SIG-M5 treated with dmso at 0.1 percent for 504 hours (cell line): ENCODE measurements around the gene TSPO.
"Not testable (repeated sequence)": the region's sequence is repeated elsewhere in the genome, so short reads cannot be mapped to it uniquely, and the experiment has no call there.

Experiments
- DNase-seq: peaks from one replicate; lab custom pipeline; 2025; ENCODE audit not compliant: unreplicated experiment; lab: John Stamatoyannopoulos, UW

Gene TSPO

DNA sequence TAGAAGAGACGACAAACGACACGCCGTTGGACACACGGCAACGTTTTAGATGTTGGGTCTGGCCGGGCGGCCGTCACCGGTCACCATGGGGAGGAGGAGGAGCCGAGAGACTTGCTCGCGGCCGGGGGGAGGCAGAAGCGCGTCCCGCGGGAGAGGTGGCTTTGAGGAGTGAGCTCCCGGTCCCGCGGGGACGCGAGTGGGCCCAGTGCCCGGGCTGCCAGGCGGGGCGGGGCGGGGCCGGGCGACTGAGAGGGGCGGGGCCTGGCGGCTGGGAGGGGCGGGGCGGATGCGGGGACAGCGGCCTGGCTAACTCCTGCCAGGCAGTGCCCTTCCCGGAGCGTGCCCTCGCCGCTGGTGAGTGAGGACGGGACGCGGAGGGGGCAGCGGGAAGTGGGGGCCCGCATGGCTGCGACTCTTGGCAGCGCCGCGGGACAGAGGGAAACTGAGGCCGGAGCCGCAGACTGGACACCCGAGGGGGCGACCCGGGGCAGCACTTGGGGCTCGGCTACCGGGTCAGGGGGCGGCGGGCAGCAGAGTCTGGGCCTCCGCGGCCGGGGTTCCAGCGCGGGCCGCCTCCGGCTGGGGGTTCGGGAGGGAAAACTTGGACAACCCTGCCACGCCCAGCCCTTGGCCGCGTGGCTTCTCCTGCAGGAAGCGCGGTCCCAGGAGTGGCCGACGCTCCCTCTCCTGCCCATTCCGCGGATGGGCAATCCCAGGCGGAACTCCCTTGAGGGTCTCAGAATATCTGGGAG, at the start of gene TSPO:
TSS of gene TSPO (plus strand) at position 309 of the 752 bp plus-strand sequence. CDS start 7,680 bp downstream, outside the sequence.
- no peak for DNase-seq

DNA sequence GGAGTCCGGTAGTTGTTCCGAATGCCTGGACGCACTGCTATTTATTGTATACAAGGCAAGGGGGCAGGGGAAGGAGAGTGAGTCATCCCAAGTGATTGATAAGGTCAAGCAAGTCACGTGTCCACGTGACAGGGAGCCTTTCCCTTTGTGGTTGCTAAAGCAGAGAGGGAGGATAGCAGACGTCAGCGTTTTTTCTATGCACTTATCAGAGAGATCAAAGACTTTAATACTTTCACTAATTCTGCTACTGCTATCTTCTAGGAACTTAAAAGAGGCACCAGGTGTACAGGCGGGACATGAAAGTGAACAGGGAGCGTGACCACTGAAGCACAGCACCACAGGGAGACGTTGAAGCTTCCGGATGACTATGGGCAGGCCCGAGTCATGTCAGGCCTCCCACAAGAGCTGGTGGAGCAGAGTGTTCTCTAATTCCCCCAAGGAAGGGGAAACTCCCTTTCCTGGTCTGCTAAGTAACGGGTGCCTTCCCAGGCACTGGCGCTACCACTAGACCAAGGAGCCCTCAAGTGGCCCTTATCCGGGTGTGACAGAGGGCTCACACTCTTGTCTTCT, 47.2 kb upstream of the TSPO start:
- DNase-seq: not testable (repeated sequence)

DNA sequence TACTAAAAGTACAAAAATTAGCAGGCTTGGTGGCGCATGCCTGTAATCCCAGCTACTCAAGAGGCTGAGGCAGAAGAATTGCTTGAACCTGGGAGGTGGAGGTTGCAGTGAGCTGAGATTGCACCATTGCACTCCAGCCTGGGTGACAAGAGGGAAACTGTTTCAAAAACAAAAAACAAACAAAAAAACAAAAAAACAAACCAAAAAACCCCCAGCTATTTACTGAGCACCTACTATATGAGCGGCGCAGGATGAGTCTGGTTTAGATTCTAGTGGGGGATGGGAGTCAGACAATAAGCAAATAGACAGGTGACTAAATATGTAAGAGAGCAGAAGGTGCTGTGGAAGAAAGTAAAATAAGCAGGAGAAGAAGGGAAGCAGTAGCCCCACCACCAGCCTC, 46.4 kb upstream of the TSPO start:
- not testable (repeated sequence) for DNase-seq

DNA sequence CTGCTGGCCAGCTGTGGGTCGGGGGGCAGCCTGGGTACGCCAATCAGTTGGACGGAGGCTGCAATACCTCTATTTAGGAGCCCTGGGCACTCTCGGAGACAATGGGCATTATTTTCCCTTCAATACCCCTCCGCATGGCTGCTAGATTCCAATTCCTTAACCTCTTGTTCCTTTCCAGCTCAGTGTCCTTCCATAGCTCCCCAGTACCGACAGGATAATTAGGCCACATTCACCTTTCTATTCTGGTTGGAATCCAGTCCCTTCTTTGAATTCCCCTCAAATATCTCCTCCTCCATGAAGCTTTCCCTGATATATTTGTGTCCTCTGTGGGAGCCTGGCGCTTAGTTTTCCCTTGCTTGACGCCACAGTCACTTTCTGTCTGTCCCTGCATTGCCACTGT, 45.1 kb upstream of the TSPO start:
- no peak for DNase-seq

DNA sequence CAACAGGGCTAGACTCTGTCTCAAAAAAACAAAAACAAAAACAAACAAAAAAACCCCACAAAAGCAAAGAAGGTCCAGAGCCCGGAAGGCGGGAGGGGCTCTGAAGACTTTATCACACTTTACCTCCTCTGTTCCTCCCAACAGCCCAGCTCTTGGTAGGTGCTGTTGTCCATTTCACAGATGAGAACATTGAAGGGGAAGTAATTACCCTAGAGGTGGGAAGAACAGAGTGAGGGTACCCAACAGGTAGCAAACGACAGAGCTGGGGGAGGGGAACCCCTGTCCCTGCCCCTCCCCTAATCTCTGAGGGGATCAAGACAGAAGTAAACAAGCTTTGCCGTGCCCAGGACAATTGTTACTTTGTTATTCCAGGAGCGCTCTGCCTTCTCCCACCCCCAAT, 41.8 kb upstream of the TSPO start:
- DNase-seq: no peak

DNA sequence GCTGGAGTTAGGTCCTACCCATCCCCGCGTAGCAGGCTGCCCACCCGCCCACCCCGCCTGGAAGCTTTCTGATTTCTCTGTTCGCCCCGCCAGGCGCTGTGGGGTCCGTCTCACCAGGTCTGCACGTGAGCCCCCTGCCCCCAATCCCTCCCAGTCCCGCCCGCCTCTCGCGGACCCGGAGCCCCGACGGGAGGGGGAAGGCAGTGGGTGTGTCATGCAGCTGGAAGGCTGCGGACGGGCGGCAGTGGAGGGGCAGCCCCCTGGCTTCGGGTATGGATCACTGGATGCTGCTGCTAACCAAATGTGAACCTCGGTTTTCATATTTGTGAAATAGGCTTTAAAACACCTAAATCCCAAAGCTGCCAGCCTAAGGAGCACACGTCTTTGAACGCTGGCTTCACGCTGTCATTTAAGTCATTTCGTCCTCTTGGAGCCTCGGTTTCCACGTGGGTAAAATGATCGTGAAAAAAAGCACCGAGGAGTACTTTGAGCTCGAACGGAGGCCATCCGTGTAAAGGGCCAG, 41.4 kb upstream of the TSPO start:
- no peak for DNase-seq

DNA sequence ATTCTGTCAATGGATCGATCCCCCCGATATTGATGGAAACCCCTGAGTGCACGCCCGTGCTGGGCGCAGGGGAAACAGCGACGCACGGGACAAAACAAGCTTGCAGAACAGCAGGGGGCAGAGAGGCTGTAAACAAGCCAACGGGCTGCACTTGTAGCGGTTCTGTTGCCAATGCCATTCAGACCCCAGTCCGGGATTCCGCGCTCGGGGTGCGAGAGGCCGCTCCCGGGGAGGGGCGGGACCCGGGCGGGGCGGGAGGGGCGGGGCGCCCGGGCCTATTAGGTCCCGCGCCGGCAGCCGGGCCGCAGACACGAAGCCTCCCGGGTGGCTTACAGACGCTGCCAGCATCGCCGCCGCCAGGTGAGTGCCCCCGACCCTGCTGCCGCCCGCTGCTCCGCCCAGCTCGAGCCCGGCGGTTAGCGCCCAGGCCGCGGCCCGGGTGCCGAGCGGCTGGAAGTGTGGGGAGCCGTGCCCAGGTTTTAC, 40.9 kb upstream of the TSPO start, which contains the start of gene BIK:
TSS of gene BIK (plus strand) at position 307 of the 483 bp plus-strand sequence. CDS start 13,273 bp downstream, outside the sequence.
- DNase-seq: no peak

DNA sequence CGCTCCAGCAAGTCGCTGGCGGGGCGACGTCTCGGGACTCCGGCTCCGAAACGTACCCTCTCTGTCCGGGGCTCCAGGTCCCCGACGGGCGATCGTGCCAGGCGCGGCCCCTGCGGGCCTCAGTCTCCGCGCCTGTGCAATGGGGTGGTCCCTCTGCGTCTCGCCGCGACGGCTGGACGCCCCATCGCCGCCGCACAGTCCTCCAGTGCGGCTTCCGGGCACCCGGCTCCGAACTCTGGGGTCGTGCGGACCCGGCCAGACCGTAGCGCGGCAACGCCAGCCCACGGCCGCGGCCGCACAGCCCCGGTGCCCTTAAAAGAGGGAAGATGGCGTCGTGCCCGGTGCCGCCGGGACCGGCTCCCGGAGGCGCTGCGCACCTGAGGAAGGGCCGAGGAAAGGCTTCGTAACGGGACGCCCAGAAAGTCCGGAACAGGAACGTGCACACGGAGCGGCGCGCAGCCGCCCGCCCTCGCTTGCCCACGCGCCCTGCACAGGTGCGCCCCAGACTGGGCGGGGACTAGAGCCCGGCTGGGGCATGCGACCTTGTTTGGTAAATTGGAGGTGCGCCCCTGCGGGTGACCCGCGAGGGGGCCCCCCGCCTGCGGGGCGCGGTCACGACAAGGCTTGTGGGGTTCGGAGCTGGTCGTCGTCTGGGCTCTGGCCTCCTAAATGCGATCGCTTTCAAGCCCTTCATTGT, 40.3 kb upstream of the TSPO start:
- no peak for DNase-seq

DNA sequence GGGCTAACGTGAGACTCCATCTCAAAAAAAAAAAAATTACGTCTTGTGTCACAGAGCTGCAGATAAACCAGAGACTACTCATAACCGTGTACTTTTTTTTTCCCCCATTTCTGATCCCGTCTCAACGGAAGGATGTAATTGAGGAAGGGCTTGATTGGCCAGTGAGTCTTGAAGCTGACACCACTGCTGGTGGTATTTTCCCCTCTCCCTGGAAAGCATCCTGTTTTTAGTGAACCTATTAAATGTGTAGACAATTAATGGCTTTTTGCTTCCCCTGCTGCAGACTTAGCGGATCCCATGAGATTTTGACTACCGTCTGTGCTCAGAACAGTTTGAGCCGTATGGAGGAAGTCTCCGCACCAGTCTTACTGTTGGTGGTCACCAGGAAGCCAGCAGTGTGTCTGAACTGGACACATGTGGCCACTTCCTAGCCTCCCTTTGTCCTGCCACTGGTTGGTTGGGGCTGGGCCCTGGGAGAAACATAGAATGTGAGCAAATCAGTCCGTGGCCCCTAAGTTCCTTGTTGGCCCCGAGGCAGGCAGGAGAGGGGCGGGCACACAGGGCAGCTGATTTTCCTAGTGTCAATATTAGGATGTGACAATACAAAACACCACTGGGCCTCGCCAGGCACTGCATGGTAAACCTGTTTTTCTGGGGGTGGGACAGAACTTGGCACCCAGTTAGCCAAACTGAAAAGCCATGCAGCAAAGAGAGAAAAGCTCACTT, 37.7 kb upstream of the TSPO start:
- DNase-seq: no peak

DNA sequence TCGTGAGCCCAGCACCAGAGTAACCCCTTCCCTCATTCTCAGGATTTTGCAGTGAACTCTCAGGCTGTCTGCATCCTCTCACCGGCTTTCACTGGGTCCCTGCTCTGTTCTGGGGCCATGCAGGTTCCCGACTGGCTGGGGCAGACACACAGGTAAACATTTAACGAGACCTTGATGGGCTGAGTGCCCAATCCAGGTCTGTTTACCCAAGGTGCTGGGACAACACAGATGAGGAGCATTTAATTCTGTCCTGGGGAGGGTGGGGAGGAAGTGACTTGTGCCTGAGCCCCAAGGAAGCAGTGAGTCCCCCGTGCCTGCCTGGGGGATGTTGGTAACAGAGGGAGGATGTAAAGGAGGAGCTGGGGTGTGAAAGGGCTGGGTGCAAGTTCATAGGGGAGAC, 36.4 kb upstream of the TSPO start:
- no peak for DNase-seq

DNA sequence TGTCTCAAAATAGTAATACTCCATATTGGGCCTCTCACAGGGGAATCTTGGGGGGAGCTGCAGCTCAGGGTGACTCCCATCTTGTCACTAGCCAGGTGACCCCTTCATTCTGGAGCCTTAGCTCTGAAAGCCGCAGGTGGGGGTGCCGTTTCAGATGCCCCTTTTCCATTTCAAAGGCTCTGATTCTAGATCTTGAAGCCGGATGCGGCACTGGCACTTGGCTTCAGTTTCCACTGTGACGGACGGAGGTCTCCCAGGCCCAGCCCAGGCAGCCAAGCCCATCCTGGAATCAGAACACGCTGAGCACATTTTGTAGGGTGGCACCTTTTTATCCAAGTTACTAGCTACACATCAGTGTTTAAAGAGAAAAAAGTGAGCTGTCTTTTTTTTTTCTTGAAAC, 34.4 kb upstream of the TSPO start:
- no peak for DNase-seq

DNA sequence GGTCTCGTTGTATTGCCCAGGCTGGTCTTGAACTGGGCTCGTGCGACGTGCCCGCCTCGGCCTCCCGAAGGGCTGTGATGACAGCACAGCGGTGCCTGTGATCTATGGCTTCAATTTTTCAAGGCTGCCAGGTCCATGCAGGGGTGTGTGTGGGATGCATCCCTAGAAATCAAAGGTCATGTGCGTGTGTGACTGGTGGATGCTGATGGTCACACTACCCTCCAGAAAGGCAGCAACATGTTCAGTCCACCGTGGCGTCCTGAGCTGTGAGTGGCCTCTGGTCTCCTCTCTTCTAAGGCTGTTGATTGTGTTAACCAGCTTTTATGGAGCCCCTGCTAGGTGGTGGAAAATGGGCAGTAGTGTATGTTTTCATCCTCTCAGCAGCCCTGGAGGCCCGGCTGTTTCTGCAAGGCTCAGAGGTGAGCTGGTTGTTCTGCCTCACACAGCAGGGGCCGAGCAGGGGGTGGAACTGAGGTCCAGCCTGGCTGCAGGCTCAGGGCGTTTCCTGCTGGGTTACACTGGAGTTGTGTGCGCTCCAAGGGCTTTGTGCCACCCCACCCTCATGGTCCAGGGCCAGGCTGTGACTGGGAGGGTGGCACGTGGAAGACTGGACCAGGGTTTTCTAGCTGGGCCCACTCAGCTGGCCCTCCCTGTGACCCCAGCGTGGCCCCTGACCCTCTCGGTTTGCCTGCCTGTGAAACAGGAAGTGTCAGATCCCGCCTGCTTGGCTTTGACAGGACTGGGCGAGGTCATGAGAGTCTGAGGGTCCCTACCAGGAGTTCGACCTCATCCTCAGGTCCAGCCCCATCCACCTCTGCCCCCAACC, 33.1 kb upstream of the TSPO start:
- no peak for DNase-seq

DNA sequence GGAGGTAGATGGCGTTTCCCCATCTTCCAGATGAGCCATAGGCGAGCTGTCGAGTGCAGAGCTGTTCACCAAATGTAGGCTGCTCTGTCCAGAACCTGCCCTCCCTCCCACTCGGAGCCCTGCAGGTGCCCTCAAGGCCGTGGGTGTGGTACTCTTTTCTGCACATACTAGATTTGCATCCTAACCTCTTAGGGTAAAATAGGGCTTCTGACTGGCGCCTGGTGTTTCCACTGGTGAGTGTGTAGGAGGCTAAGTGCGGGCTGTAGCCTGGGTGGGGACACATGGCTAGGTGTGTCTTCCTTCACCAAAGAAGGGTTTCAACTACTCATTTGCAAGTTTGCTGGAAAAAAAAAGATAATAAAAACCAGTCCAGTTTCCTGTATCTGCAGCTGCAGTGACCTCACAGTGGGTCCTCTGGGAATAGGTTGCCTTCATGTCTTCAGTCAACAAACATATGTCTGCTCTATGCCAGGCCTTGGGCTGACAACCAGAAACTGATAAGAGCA, 32.4 kb upstream of the TSPO start:
- no peak for DNase-seq

DNA sequence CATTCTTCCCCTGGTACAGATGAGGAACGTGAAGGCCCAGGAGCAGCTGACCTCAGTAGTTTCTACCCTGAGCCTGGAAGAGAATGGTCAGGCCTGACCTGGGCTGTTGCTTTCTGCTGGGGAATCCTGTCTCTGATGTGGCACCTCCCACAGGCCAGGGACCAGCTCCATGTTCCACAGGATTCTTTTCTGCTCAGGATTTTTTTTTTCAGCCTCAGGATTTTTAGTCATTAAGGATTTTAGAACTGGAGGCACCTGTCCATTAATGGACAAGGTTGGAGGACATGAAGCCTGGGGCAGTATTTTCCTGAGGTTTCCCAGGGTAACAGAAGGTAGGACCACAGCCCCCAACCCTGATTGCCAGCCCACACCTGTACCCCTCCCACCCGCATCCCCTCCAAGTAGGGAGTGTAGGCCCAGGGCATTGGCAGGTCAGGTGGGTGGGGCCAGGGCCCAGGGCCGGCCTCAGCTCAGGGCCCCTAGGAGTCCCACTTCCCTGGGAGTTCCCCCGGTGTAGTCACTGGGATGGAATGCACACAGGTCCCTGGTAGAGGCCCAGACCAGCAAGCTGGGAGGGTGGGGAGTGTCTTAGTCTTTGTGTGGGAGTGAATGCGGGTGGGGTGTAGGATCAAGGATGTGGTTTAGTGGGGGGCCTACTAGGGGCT, 24.7 kb upstream of the TSPO start:
- no peak for DNase-seq

DNA sequence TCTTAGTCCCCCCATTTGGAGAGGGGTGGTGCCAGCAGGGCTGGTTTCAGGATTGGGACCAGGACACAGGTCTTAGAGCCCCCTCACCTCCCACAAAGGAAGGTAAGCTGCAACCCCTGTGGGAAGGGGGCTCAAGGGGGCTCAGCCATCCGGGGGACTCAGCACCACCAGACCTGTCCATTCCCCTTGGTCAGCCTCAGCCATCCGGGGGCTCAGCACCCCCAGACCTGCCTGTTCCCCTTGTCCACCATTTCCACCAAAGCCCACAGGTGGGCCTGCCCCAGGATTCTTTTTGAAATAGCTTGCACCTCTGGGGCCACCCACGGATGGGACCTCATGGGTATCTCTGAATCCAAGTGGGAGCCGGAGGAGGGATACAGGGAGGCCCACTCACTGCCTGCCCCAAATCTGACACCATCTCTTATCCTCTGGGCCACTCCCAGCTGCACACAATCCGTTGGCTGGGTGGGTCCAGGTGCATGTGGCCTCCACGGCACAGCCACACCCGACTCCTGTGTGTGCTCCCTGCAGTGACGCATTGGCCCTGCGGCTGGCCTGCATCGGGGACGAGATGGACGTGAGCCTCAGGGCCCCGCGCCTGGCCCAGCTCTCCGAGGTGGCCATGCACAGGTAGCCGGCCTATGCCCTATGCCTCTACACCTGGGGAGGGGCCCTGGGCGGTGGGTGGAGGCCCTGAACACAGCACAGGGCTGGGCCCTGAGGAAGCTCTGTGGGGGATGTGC, 24.0 kb upstream of the TSPO start:
- no peak for DNase-seq

DNA sequence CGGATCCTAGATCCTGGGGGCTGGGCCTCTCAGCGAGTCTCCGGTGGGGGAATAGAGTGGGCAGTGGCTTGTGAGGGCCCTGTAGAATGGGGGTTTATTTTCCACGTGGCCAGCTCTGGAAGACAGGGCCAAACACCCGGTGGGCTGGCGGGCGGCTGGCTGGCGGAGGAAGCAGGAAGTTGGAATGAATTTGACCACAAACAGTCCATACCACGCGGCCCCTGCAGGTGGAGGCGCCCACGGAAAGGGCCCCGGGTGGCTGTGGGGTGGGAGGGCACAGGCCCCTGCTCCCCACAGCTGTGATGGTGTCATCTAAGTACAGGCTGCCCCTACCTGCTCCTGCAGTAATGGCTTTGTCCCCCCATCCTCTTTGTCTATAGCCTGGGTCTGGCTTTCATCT, 23.2 kb upstream of the TSPO start:
- no peak for DNase-seq

DNA sequence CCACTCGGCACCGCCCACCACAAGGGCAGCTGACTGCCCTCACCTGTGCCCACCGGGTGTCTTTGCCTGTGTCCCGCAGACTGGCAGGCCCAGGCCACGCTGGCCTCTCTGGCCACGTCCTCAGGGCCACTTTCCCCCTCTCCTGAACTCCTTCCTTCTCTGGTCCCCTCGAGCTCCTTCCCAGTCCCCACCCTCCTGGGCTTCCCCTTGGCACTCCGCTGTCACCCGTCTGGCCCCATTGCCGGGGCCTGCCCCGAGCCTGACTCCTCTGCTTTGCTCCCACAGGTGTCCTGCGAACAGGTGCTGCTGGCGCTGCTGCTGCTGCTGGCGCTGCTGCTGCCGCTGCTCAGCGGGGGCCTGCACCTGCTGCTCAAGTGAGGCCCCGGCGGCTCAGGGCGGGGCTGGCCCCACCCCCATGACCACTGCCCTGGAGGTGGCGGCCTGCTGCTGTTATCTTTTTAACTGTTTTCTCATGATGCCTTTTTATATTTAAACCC, 22.4 kb upstream of the TSPO start:
- DNase-seq: no peak
